ENCODE measurements around the gene NEDD4L. TPM values are rescaled to one million over a fixed set of nuclear protein-coding genes. Genes with fewer than 3 reads are reported as not detected.

The NEDD4L gene
- total RNA-seq, 4 donors from 2014 or later, result 22.7 to 39.9 (median 34.7) TPM

GRCh38 chr18:58020567-58021107 is 23.4 kb upstream of the NEDD4L start:
- WGBS, result 100% methylated on average over 3 of the region's 3 CpGs
- TF ChIP-seq EP300 (IDR thresholded peaks at IDR 0.05) (no peak), POLR2A (IDR thresholded peaks at IDR 0.05; ENCODE audit: low read depth) (no peak), CTCF (IDR thresholded peaks at IDR 0.05) (no peak)
- H3K27me3 ChIP-seq, result no peaks in the 10 kb centered on the region
- no peak overlapping the region for H3K4me3 ChIP-seq
- H3K36me3 ChIP-seq, result no peaks in the 10 kb centered on the region
- intact Hi-C loops (cut with DNase I), result no loop called here
- no peak for DNase-seq (ENCODE audit: extremely low spot score)
- peaks cover 0 to 34% (median 25%) of the 10 kb centered on the region in 4 donors for H3K4me1 ChIP-seq
- no peak overlapping the region for H3K27ac ChIP-seq (replicated peaks in 1 of 4)
- no peaks in the 10 kb centered on the region for H3K9me3 ChIP-seq

GRCh38 chr18:58021504-58021903 is 22.5 kb upstream of the NEDD4L start:
- Histone ChIP-seq H3K36me3 (no peaks in the 10 kb centered on the region), H3K4me1 (peaks cover 0 to 36% (median 27%) of the 10 kb centered on the region in 4 donors), H3K9me3 (no peaks in the 10 kb centered on the region), H3K4me3 (no peak overlapping the region), H3K27ac (replicated peaks in 1 of 4) (no peak overlapping the region), H3K27me3 (no peaks in the 10 kb centered on the region)
- intact Hi-C loops (cut with DNase I), result no loop called here
- TF ChIP-seq POLR2AphosphoS5 (IDR thresholded peaks at IDR 0.05) (no peak), CTCF (IDR thresholded peaks at IDR 0.05) (no peak), EP300 (IDR thresholded peaks at IDR 0.05) (no peak), POLR2A (IDR thresholded peaks at IDR 0.05; ENCODE audit: low read depth) (no peak)
- no peak for DNase-seq (ENCODE audit: extremely low spot score)
- 97% methylated on average over 4 of the region's 4 CpGs for WGBS

- no peak for TF ChIP-seq POLR2A (IDR thresholded peaks at IDR 0.05; ENCODE audit: low read depth)
- no peak for TF ChIP-seq CTCF (IDR thresholded peaks at IDR 0.05)
- no peak for TF ChIP-seq EP300 (IDR thresholded peaks at IDR 0.05)
- TF ChIP-seq POLR2AphosphoS5 (IDR thresholded peaks at IDR 0.05), result no peak
Measured at GRCh38 chr18:58023108-58023507, 20.9 kb upstream of the NEDD4L start.

GRCh38 chr18:58024139-58024538 is 19.9 kb upstream of the NEDD4L start:
- 50% methylated on average over 3 of the region's 3 CpGs for WGBS
- no peak for DNase-seq (ENCODE audit: extremely low spot score)

More at GRCh38 chr18:58023108-58023507, 20.9 kb upstream of the NEDD4L start:
- Histone ChIP-seq H3K9me3 (no peaks in the 10 kb centered on the region), H3K36me3 (no peaks in the 10 kb centered on the region), H3K27me3 (no peaks in the 10 kb centered on the region), H3K4me3 (no peak overlapping the region), H3K27ac (replicated peaks in 1 of 4) (no peak overlapping the region), H3K4me1 (peaks cover 0 to 36% (median 28%) of the 10 kb centered on the region in 4 donors)
- intact Hi-C loops (cut with DNase I), result no loop called here
- WGBS, result 98% methylated on average over 2 of the region's 2 CpGs
- no peak for DNase-seq (ENCODE audit: extremely low spot score)

More at GRCh38 chr18:58024139-58024538, 19.9 kb upstream of the NEDD4L start:
- H3K9me3 ChIP-seq, result no peaks in the 10 kb centered on the region
- TF ChIP-seq EP300 (IDR thresholded peaks at IDR 0.05) (no peak), POLR2A (IDR thresholded peaks at IDR 0.05; ENCODE audit: low read depth) (no peak), CTCF (IDR thresholded peaks at IDR 0.05) (no peak), POLR2AphosphoS5 (IDR thresholded peaks at IDR 0.05) (no peak)
- intact Hi-C loops (cut with DNase I), result no loop called here
- no peak overlapping the region for H3K4me3 ChIP-seq
- H3K27ac ChIP-seq (replicated peaks in 1 of 4), result no peak overlapping the region
- no peaks in the 10 kb centered on the region for H3K36me3 ChIP-seq
- H3K4me1 ChIP-seq, result peaks cover 0 to 33% (median 25%) of the 10 kb centered on the region in 4 donors
- no peaks in the 10 kb centered on the region for H3K27me3 ChIP-seq

Measured in esophagus muscularis mucosa (tissue), 4 donors.